GM12892 (cell line): ENCODE results near the gene MT1E.

Experiments
- POLR2A ChIP-seq: IDR thresholded peaks from 2 replicates; pipeline ENCODE4 v1.6.1; 2011; ENCODE audit warnings: low read depth, low read length, control low read depth
- POLR2AphosphoS5 ChIP-seq: IDR thresholded peaks from 2 replicates; pipeline ENCODE4 v1.6.1; 2011; ENCODE audit warnings: low read depth, low read length, control low read depth
- TAF1 ChIP-seq: IDR thresholded peaks from 2 replicates; pipeline ENCODE4 v1.6.1; 2011; ENCODE audit warnings: low read depth, mild to moderate bottlenecking, control low read depth, low read length, borderline replicate concordance

DNA sequence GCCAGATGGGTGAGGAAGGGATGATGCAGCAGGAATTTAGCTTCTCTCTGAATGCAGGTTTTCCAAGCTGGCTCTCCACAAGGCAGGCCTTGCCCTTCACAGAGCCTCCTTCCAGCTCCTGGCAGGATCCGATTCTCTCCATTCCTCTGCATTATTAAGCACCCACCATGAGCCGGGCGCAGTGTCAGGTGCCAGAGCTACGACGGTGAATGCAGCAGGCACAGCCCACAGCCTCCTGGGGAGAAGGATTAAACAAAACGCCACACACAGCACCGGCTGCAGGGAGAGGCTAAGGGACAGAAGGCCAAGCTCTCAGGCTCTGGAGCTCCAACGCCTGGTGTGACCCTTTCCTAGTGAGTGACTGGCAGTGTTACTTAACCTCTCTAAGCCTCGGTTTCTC is 24.3 kb upstream of the MT1E start:
- TF ChIP-seq POLR2A: no peak
- TF ChIP-seq POLR2AphosphoS5: no peak
- TF ChIP-seq TAF1: no peak
